K562 (cell line): ENCODE measurements around the gene THADA. TPM values are rescaled to one million over a fixed set of nuclear protein-coding genes. Genes with fewer than 3 reads are reported as not detected.
A peak's percentile ranks its signal among the peaks of the same experiment; 100 is the strongest.

ENCODE experiments used
- ATAC-seq: fragments of 200-7000 bp; cut with Tn5 transposase; 3 replicates; pipeline ENCODE4 v1.9.1; 2020; ENCODE audit warnings: moderate library complexity
- BruUV-seq: library from RNA; stranded (reverse); fragments of 400-500 nt; replicated peaks from 2 replicates; lab custom pipeline; 2021; lab: Mats Ljungman, UMichigan
- CTCF ChIA-PET: fragments of 300-600 bp; formaldehyde crosslinking; extraction: SDS; loops from one replicate; lab custom pipeline; 2021; ENCODE audit warnings: low intra/inter-chr PET ratio; lab: Yijun Ruan, JAX
- POLR2A ChIA-PET: fragments of 300-600, 350-650 bp; sonication (Branson Sonifier 250); formaldehyde crosslinking; extraction: SDS; loops from one replicate; lab custom pipeline; 2021; ENCODE audit warnings: antibody characterized with exemption, inconsistent platforms; lab: Yijun Ruan, JAX
- DNase-seq, 4 experiments: peaks; one replicate each; pipeline versions ENCODE4 v3.0.0 to v3.0.0-alpha.2; 2011 to 2018; ENCODE audit warnings: low spot score in 3 of 4, mixed read lengths in 3 of 4; ENCODE audit errors: extremely low read depth in 1 of 4
- FAIRE-seq: peaks from 2 replicates; lab custom pipeline; 2011; peaks lifted over from hg19 to GRCh38; lab: Jason Lieb, UNC
- H2AFZ ChIP-seq: 2 replicates; pipeline ENCODE4 v1.6.0; 2011; ENCODE audit warnings: low read depth, low read length, control low read depth, inconsistent platforms
- H3K27ac ChIP-seq: fragments of 200-600 bp; 3 replicates; pipeline ENCODE4 v1.8.0; 2011; ENCODE audit warnings: low read depth, mild to moderate bottlenecking, control low read depth, inconsistent platforms, low read length, moderate library complexity, mixed read lengths; ENCODE audit errors: extremely low read depth
- H3K27me3 ChIP-seq, 2 experiments: fragments of 300-600 bp in 1 of 2; 2 replicates in 1 of 2; 3 replicates in 1 of 2; pipeline versions ENCODE4 v1.6.0 to v1.8.0; 2011; ENCODE audit warnings: inconsistent platforms in 2 of 2, low read length in 2 of 2, mild to moderate bottlenecking in 1 of 2, mixed read lengths in 1 of 2, moderate library complexity in 1 of 2; ENCODE audit not compliant: control insufficient read depth in 2 of 2, insufficient read depth in 2 of 2
- H3K36me3 ChIP-seq: fragments of 300-600 bp; 3 replicates; pipeline ENCODE4 v1.8.0; 2011; ENCODE audit warnings: mild to moderate bottlenecking, low read length, inconsistent platforms; ENCODE audit not compliant: control insufficient read depth, insufficient read depth
- H3K4me1 ChIP-seq, 2 experiments: fragments of 200-600 bp in 1 of 2; replicated peaks in 1 of 2; 2 replicates in 1 of 2; 3 replicates in 1 of 2; pipeline versions ENCODE4 v1.5.1 to v1.8.0; 2011; ENCODE audit warnings: inconsistent platforms in 2 of 2, low read length in 2 of 2, mild to moderate bottlenecking in 1 of 2, mixed read lengths in 1 of 2, moderate library complexity in 1 of 2; ENCODE audit not compliant: control insufficient read depth in 2 of 2, insufficient read depth in 2 of 2
- H3K4me2 ChIP-seq: 2 replicates; pipeline ENCODE4 v1.6.1; 2011; ENCODE audit warnings: low read length, control low read depth, inconsistent platforms, mixed read lengths; ENCODE audit not compliant: insufficient read depth
- H3K4me3 ChIP-seq: fragments of 200-600 bp; sonication (generic), shearing (Covaris generic); 2 replicates; pipeline ENCODE4 v1.5.1; 2016; ENCODE audit warnings: control low read depth, inconsistent platforms
- H3K79me2 ChIP-seq: fragments of 200-600 bp; 3 replicates; pipeline ENCODE4 v1.8.0; 2011; ENCODE audit warnings: low read length, inconsistent platforms; ENCODE audit not compliant: control insufficient read depth, insufficient read depth
- H3K9ac ChIP-seq, 2 experiments: 2 replicates each; pipeline versions ENCODE4 v1.6.0 to v1.6.1; 2011; ENCODE audit warnings: low read depth in 2 of 2, low read length in 2 of 2, control low read depth in 1 of 2, inconsistent platforms in 1 of 2, mild to moderate bottlenecking in 1 of 2, mixed read lengths in 1 of 2; ENCODE audit not compliant: insufficient read depth in 1 of 2
- H3K9me1 ChIP-seq: one replicate; pipeline ENCODE4 v1.6.0; 2011; ENCODE audit warnings: inconsistent platforms, mild to moderate bottlenecking, low read length, moderate library complexity; ENCODE audit not compliant: control insufficient read depth, insufficient read depth
- H3K9me3 ChIP-seq: replicated peaks from 2 replicates; pipeline ENCODE4 v1.5.1; 2011; ENCODE audit warnings: low read depth, low read length, inconsistent platforms; ENCODE audit not compliant: control insufficient read depth, insufficient read depth
- H4K20me1 ChIP-seq: replicated peaks from 2 replicates; pipeline ENCODE4 v1.6.1; 2011; ENCODE audit warnings: low read length, inconsistent platforms, mixed read lengths; ENCODE audit not compliant: control insufficient read depth, insufficient read depth
- CBX3 ChIP-seq, 2 experiments: IDR thresholded peaks; 1 replicate in 1 of 2; 2 replicates in 1 of 2; pipeline ENCODE4 v1.6.1; 2012; ENCODE audit warnings: inconsistent platforms in 2 of 2, low read length in 2 of 2, borderline replicate concordance in 1 of 2, control low read depth in 1 of 2
- DMBX1 ChIP-seq: fragments of 250-450 bp; sonication (Bioruptor Pico); IDR thresholded peaks from 2 replicates; pipeline ENCODE4 v1.8.0; 2022; ENCODE audit warnings: inconsistent platforms, mild to moderate bottlenecking, moderate library complexity, borderline replicate concordance
- EP400 ChIP-seq: fragments of 450-650 bp; IDR thresholded peaks from 2 replicates; pipeline ENCODE4 v1.6.1; 2017; ENCODE audit warnings: antibody characterized with exemption, mild to moderate bottlenecking, moderate library complexity
- FOXA3 ChIP-seq, 2 experiments: fragments of 450-650 bp in 1 of 2; sonication (generic) in 1 of 2; formaldehyde crosslinking; IDR thresholded peaks in 1 of 2; conservative IDR thresholded peaks in 1 of 2; 2 replicates each; pipeline versions ENCODE4 v1.4.0 to v1.8.0; 2020 to 2022; ENCODE audit warnings: mild to moderate bottlenecking in 2 of 2, missing genetic modification reagents in 1 of 2
- HMGN3 ChIP-seq: IDR thresholded peaks from 2 replicates; pipeline ENCODE4 v1.6.1; 2011; ENCODE audit warnings: borderline replicate concordance, low read depth, mild to moderate bottlenecking, mixed read lengths, low read length; ENCODE audit not compliant: insufficient read length; ENCODE audit errors: extremely low read depth
- MCM5 ChIP-seq: fragments of 450-650 bp; IDR thresholded peaks from 2 replicates; pipeline ENCODE4 v1.6.1; 2016; ENCODE audit warnings: low read depth
- MXD1 ChIP-seq: fragments of 250-450 bp; sonication (Bioruptor Pico); IDR thresholded peaks from 2 replicates; pipeline ENCODE4 v1.8.0; 2021; ENCODE audit warnings: borderline replicate concordance, mild to moderate bottlenecking, moderate library complexity; ENCODE audit not compliant: poor library complexity, severe bottlenecking
- PHF21A ChIP-seq: fragments of 450-650 bp; IDR thresholded peaks from 2 replicates; pipeline ENCODE4 v1.6.1; 2017; ENCODE audit warnings: low read depth, borderline replicate concordance
- SMAD3 ChIP-seq: fragments of 450-650 bp; formaldehyde crosslinking; conservative IDR thresholded peaks from 2 replicates; pipeline ENCODE4 v1.4.0; 2020; ENCODE audit warnings: mild to moderate bottlenecking
- YY1 ChIP-seq, 3 experiments: IDR thresholded peaks; 2 replicates each; pipeline ENCODE4 v1.6.1; 2011; ENCODE audit warnings: low read length in 2 of 3, mild to moderate bottlenecking in 2 of 3, moderate library complexity in 2 of 3, borderline replicate concordance in 1 of 3, control low read depth in 1 of 3, low read depth in 1 of 3; ENCODE audit not compliant: insufficient read depth in 3 of 3, insufficient replicate concordance in 2 of 3, control insufficient read depth in 1 of 3, insufficient read length in 1 of 3; ENCODE audit errors: extremely low read depth in 1 of 3
- ZBTB9 ChIP-seq: fragments of 450-650 bp; formaldehyde crosslinking; IDR thresholded peaks from 2 replicates; pipeline ENCODE4 v1.4.0; 2020; ENCODE audit warnings: mild to moderate bottlenecking, moderate library complexity
- ZNF184 ChIP-seq: sonication (generic); formaldehyde crosslinking; IDR thresholded peaks from 2 replicates; pipeline ENCODE4 v1.5.0; 2020; ENCODE audit warnings: missing genetic modification reagents
- ZNF449 ChIP-seq: fragments of 250-450 bp; sonication (Bioruptor Pico); IDR thresholded peaks from 2 replicates; pipeline ENCODE4 v1.8.0; 2022; ENCODE audit warnings: moderate library complexity, mild to moderate bottlenecking, inconsistent platforms
- ZNF655 ChIP-seq: fragments of 250-450 bp; sonication (Bioruptor Pico); IDR thresholded peaks from 2 replicates; pipeline ENCODE4 v1.5.0; 2021
- WGBS: fragments of 100-300 bp; shearing (Covaris generic); methylation state at CpG from one replicate; pipeline ENCODE4 v1.1.6; 2016; ENCODE audit warnings: low coverage, mixed read lengths; ENCODE audit not compliant: insufficient coverage; ENCODE audit errors: missing lambda C conversion rate; 5-methylcytosine and 5-hydroxymethylcytosine counted together
- in situ Hi-C: fragments of 300-500 bp; cut with MboI; formaldehyde crosslinking; loops from 4 replicates; pipeline ENCODE4 v1.15.0; 2018; ENCODE audit warnings: inconsistent platforms, mixed read lengths
- intact Hi-C: fragments of 100-400 bp; cut with micrococcal nuclease; formaldehyde crosslinking; loops from 2 replicates; pipeline ENCODE4 v1.14.2; 2022
- polyA plus RNA-seq, 8 experiments: library from polyadenylated mRNA; depleted of rRNA in 4 of 8; stranded (reverse) in 5 of 8; unstranded in 3 of 8; fragments of >200 nt; fragmentation: Nextera tagmentation in 2 of 8; fragmentation: Illumina TruSeq in 1 of 8; extraction: Ambion mirVana in 2 of 8; extraction: Trizol in 1 of 8; gene quantifications; 2 replicates each; pipeline versions ENCODE4 v1.2.1 to v1.2.3, GENCODE V29; 2011 to 2014; ENCODE audit warnings: inconsistent platforms in 1 of 8, missing spikeins in 1 of 8
- total RNA-seq, 7 experiments: library from RNA; depleted of rRNA in 6 of 7; stranded (reverse); fragments of >200 nt in 6 of 7; fragmentation: Illumina TruSeq in 2 of 7; extraction: Trizol in 2 of 7; gene quantifications; 2 replicates each; pipeline versions ENCODE4 v1.2.1 to v1.2.3, GENCODE V29; 2011 to 2021; ENCODE audit warnings: low replicate concordance in 1 of 7
- TF ChIP-seq, protein P1 (sequence below): fragments of 250-450 bp; sonication (Bioruptor Pico); IDR thresholded peaks from 2 replicates; pipeline ENCODE4 v1.8.0; 2021; ENCODE audit warnings: moderate library complexity, mild to moderate bottlenecking, inconsistent platforms

The THADA gene
- total and polyA plus RNA-seq, 9 of the 15 experiments (the other 6 are each of a cell fraction or from before 2014, with no cell fraction given): 17.8 to 34.7 (median 31.9) TPM

GRCh38 chr2:43604674-43605073 is 8.8 kb upstream of the THADA start:
- Histone ChIP-seq H3K4me1 (no peaks in the 10 kb centered on the region; a peak in 1 of 5 replicates), H3K27ac (no peak overlapping the region), H3K9ac (no peak overlapping the region), H3K36me3 (no peaks in the 10 kb centered on the region), H3K4me2 (no peak overlapping the region), H3K27me3 (no peaks in the 10 kb centered on the region), H3K4me3 (no peak overlapping the region), H3K9me1 (no peaks in the 10 kb centered on the region), H4K20me1 (no peaks in the 10 kb centered on the region), H3K9me3 (no peaks in the 10 kb centered on the region), H3K79me2 (no peaks in the 10 kb centered on the region), H2AFZ (peak overlapping the region; percentile 53)
- no peak for TF ChIP-seq ZNF184 (CRISPR knock-in tag)
- no peak for TF ChIP-seq FOXA3 (CRISPR knock-in tag; conservative IDR thresholded peaks at IDR 0.05 in 1 of 2, IDR thresholded peaks at IDR 0.05 in 1 of 2)
- no peak for TF ChIP-seq ZNF655
- TF ChIP-seq HMGN3: no peak
- no peak for TF ChIP-seq CBX3 (IDR thresholded peaks at IDR 0.05; ENCODE audit: borderline replicate concordance in 1 of 2, low read length in 2 of 2)
- TF ChIP-seq, protein P1, sequence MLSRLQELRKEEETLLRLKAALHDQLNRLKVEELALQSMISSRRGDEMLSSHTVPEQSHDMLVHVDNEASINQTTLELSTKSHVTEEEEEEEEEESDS (CRISPR knock-in tag): no peak
- no peak for TF ChIP-seq MXD1 (CRISPR knock-in tag)
- no peak for TF ChIP-seq YY1 (IDR thresholded peaks at IDR 0.05; ENCODE audit: borderline replicate concordance in 1 of 3, control insufficient read depth in 1 of 3, extremely low read depth in 1 of 3, insufficient read depth in 3 of 3, insufficient read length in 1 of 3, insufficient replicate concordance in 2 of 3, low read depth in 1 of 3, low read length in 2 of 3)
- TF ChIP-seq DMBX1: no peak
- no peak for TF ChIP-seq ZBTB9
- no peak for TF ChIP-seq ZNF449 (CRISPR knock-in tag)
- no peak for TF ChIP-seq SMAD3 (CRISPR knock-in tag)
- no peak for TF ChIP-seq MCM5
- TF ChIP-seq EP400: no peak
- TF ChIP-seq PHF21A: no peak
- no TSS peak for BruUV-seq
- intact Hi-C loops: loop anchor here (5.0 kb wide), 1 partner anchor 657 kb away; no protein-coding TSS in a partner anchor
- ATAC-seq: no peak
- ChIA-PET POLR2A (interaction anchor here (0.9 kb wide), 1 partner anchor 8 kb away, joined by 6 read pairs; the partner anchor contains the start of gene THADA), CTCF (interaction anchor here (0.6 to 1.4 kb wide), 2 partner anchors 776 to 874 kb away, joined by 3 to 5 read pairs; no protein-coding TSS in a partner anchor)
- WGBS: 25% methylated on average over 4 of the region's 4 CpGs
- in situ Hi-C loops: loop anchor here (5.0 kb wide), 1 partner anchor 268 kb away; no protein-coding TSS in a partner anchor
- no peak for FAIRE-seq
- DNase-seq: no peak
